Uterus (tissue), 4 donors: ENCODE measurements around the gene WEE1. TPM values are rescaled to one million over a fixed set of nuclear protein-coding genes. Genes with fewer than 3 reads are reported as not detected.

Experiments used
- DNase-seq, 2 donors: peaks; one replicate each; pipeline ENCODE4 v3.0.0-alpha.2; 2019 to 2020
- H3K27ac ChIP-seq, 2 donors: fragments of 200-600 bp; sonication (generic); 1 replicate in 1 of 2; 2 replicates in 1 of 2; pipeline ENCODE4 v1.5.1; 2016 to 2018
- H3K27me3 ChIP-seq, 2 donors: fragments of 200-600 bp; sonication (generic); one replicate each; pipeline ENCODE4 v1.5.1; 2018 to 2019; ENCODE audit warnings: control low read depth in 1 of 2
- H3K36me3 ChIP-seq, 2 donors: fragments of 200-600 bp; sonication (generic); one replicate each; pipeline ENCODE4 v1.5.1; 2019; ENCODE audit warnings: control low read depth in 1 of 2
- H3K4me1 ChIP-seq, 2 donors: fragments of 200-600 bp; sonication (generic); one replicate each; pipeline ENCODE4 v1.5.1; 2018 to 2019; ENCODE audit warnings: control low read depth in 1 of 2
- H3K4me3 ChIP-seq, 2 donors: fragments of 200-600 bp; sonication (generic); 1 replicate in 1 of 2; 2 replicates in 1 of 2; pipeline ENCODE4 v1.5.1; 2018 to 2019; ENCODE audit warnings: mild to moderate bottlenecking in 1 of 2
- H3K9me3 ChIP-seq, 2 donors: fragments of 200-600 bp; sonication (generic); one replicate each; pipeline ENCODE4 v1.5.1; 2019; ENCODE audit warnings: control low read depth in 1 of 2
- POLR2A ChIP-seq, 2 donors: fragments of 450-650 bp; IDR thresholded peaks; one replicate each; pipeline ENCODE4 v1.6.1; 2016; ENCODE audit warnings: antibody characterized with exemption in 2 of 2, mild to moderate bottlenecking in 1 of 2, moderate library complexity in 1 of 2
- intact Hi-C: fragments of 100-400 bp; cut with DNase I; formaldehyde crosslinking; loops from one replicate; pipeline ENCODE4 v1.15.1; 2023; ENCODE audit warnings: low total_unique reads
- total RNA-seq, 4 donors: library from RNA; depleted of rRNA in 3 of 4; stranded (reverse); fragments of >200 nt in 3 of 4; gene quantifications; one replicate each; pipeline versions ENCODE4 v1.1.0 to v1.2.4, GENCODE V29; 2014 to 2023
- TF ChIP-seq, protein P1 (sequence below), 4 experiments: fragments of 200-600 bp in 2 of 4; fragments of 450-650 bp in 2 of 4; sonication (generic) in 2 of 4; IDR thresholded peaks; one replicate each; pipeline ENCODE4 v1.5.1; 2016 to 2019; ENCODE audit warnings: antibody characterized with exemption in 4 of 4, mild to moderate bottlenecking in 2 of 4, moderate library complexity in 1 of 4
- donor health status: DM: yes; HTN: yes; CAD: no.

WEE1 gene
- total RNA-seq, 4 donors from 2014 or later = 30.0 to 105 (median 60.0) TPM

- intact Hi-C loops = no loop called here
These were observed 39.8 kb downstream of the WEE1 start for GRCh38 chr11:9613118-9613829.

DNA sequence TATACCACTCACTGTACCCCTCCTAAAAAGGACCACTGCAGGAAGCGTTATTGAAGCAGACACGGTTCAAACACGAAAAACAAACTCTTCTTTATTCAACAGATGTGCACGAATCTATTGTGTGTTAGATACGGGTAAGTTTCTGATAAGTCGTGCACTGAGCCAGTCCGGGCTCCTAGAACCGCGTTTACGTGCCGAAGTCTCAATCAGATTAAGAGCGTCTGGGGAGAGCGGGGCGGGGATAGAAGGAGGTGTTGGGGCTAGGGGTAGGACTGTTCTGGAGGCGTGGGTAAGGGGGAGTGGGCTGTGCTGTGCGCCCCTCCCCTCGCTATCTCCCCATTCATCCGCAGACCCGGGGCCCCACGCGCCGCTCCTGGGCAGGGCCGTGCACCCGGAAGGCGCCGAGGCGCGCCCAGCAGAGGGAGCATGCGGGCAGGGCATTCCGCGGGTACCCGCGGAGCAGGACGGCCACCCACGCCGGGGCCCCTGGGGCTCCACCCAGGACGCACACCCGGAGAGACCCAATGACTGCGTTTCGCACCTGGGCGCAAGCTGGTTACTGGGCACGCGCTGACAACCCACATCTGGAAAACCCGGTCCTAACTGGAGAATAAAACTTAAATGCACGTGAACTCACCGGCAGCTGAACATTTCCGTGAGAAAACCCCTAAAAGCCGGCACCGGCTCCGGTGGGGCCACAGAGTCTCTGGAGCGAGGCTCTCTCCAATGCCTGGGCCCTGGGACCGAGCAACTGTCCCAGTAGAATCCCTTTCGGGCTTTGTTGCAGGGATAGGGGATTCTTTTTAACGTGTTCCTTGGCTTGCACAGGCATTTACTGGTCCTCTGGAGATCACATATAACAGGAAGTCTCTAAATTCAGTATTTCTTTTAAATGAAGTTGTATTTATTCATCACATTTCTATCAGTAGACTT lies 40.6 kb downstream of the WEE1 start:
- intact Hi-C loops = no loop called here
- no peaks in the 10 kb centered on the region for H3K36me3 ChIP-seq

More at GRCh38 chr11:9613118-9613829, 39.8 kb downstream of the WEE1 start:
- Histone ChIP-seq H3K4me1 (no peaks in the 10 kb centered on the region), H3K4me3 (peak overlapping the region; percentile 35 to 42), H3K36me3 (no peaks in the 10 kb centered on the region), H3K27ac (peak overlapping the region; percentile 97 to 100), H3K27me3 (no peaks in the 10 kb centered on the region), H3K9me3 (no peaks in the 10 kb centered on the region)
- peak; percentile 94 for DNase-seq
- TF ChIP-seq POLR2A (IDR thresholded peaks at IDR 0.05) = peak; percentile 68 to 72
- TF ChIP-seq, protein P1, sequence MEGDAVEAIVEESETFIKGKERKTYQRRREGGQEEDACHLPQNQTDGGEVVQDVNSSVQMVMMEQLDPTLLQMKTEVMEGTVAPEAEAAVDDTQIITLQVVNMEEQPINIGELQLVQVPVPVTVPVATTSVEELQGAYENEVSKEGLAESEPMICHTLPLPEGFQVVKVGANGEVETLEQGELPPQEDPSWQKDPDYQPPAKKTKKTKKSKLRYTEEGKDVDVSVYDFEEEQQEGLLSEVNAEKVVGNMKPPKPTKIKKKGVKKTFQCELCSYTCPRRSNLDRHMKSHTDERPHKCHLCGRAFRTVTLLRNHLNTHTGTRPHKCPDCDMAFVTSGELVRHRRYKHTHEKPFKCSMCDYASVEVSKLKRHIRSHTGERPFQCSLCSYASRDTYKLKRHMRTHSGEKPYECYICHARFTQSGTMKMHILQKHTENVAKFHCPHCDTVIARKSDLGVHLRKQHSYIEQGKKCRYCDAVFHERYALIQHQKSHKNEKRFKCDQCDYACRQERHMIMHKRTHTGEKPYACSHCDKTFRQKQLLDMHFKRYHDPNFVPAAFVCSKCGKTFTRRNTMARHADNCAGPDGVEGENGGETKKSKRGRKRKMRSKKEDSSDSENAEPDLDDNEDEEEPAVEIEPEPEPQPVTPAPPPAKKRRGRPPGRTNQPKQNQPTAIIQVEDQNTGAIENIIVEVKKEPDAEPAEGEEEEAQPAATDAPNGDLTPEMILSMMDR (IDR thresholded peaks at IDR 0.05) = peak; percentile 91 to 96 (median 94)

DNA sequence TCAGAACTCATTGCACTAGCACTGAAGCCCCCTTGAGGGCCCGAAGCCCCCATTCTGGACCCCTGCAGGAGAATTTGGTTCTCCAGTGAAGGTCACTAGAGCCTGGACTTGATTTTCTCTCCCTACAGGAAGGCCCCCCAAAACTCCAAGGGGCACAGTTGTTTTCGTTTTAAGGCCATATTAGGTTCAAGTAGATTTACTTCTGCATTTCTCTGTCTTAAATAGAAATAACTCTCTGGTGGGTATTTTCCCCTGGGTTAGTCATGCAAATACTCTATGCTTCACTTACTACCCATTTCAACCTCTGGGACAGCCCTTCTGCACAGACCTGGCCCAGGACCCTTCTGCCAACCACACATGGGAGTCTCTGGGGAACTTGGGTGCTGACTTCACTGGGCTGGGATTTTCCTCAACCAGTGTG lies 41.6 kb downstream of the WEE1 start:
- intact Hi-C loops = no loop called here
- TF ChIP-seq, protein P1 (IDR thresholded peaks at IDR 0.05) = no peak
- Histone ChIP-seq H3K36me3 (no peaks in the 10 kb centered on the region), H3K27ac (peak overlapping the region; percentile 97 to 100), H3K27me3 (no peaks in the 10 kb centered on the region), H3K4me3 (no peak overlapping the region), H3K9me3 (no peaks in the 10 kb centered on the region), H3K4me1 (no peaks in the 10 kb centered on the region)
- DNase-seq = no peak

More for the DNA sequence above, 40.6 kb downstream of the WEE1 start:
- Histone ChIP-seq H3K9me3 (no peaks in the 10 kb centered on the region), H3K27ac (peak overlapping the region; percentile 97 to 100), H3K4me1 (no peaks in the 10 kb centered on the region), H3K27me3 (no peaks in the 10 kb centered on the region), H3K4me3 (peak overlapping the region; percentile 35 to 42)
- peak; percentile 79 to 88 for DNase-seq
- TF ChIP-seq, protein P1 (IDR thresholded peaks at IDR 0.05) = peak; percentile 77 to 93 (median 90)
- peak; percentile 44 to 81 for TF ChIP-seq POLR2A (IDR thresholded peaks at IDR 0.05)

GRCh38 chr11:9616042-9616675 lies 42.7 kb downstream of the WEE1 start:
- intact Hi-C loops = no loop called here
- no peaks in the 10 kb centered on the region for H3K4me1 ChIP-seq
- peak overlapping the region; percentile 74 to 100 for H3K27ac ChIP-seq
- H3K9me3 ChIP-seq = no peaks in the 10 kb centered on the region
- TF ChIP-seq, protein P1 (IDR thresholded peaks at IDR 0.05) = no peak
- H3K36me3 ChIP-seq = no peaks in the 10 kb centered on the region
- no peaks in the 10 kb centered on the region for H3K27me3 ChIP-seq
- H3K4me3 ChIP-seq = no peak overlapping the region
- no peak for DNase-seq
